Hepatocyte (in vitro differentiated cells): Measurements from ENCODE around the gene TWF2.

Experiments used
- EZH2 ChIP-seq: fragments of 200-600 bp; sonication (generic); IDR thresholded peaks from 2 replicates; pipeline ENCODE4 v1.6.1; 2016; ENCODE audit warnings: antibody characterized with exemption, mild to moderate bottlenecking, borderline replicate concordance
- TF ChIP-seq, protein P1 (sequence below): fragments of 200-600 bp; sonication (generic); IDR thresholded peaks from 2 replicates; pipeline ENCODE4 v1.5.1; 2016; ENCODE audit warnings: antibody characterized with exemption, mild to moderate bottlenecking; ENCODE audit not compliant: poor library complexity

DNA sequence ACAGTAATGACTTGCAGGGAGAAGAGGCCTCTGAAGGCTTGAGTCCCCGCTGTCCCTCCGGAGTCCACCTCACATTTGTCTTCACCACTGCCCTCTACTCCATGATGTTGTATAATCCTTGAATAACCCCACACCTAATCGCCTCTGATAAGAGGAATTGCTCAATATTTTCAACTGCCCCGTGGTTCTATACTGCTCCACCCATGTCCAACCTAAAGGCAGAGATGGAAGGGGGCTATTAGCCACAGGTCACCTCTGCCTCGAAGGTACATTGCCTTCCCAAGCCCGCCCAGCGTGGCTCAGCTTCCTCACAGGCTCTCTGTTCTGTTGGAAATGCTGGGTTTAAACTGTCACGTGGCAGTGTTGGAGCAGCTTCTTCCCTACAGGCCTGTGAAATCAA, 26.0 kb downstream of the TWF2 start:
- TF ChIP-seq, protein P1, sequence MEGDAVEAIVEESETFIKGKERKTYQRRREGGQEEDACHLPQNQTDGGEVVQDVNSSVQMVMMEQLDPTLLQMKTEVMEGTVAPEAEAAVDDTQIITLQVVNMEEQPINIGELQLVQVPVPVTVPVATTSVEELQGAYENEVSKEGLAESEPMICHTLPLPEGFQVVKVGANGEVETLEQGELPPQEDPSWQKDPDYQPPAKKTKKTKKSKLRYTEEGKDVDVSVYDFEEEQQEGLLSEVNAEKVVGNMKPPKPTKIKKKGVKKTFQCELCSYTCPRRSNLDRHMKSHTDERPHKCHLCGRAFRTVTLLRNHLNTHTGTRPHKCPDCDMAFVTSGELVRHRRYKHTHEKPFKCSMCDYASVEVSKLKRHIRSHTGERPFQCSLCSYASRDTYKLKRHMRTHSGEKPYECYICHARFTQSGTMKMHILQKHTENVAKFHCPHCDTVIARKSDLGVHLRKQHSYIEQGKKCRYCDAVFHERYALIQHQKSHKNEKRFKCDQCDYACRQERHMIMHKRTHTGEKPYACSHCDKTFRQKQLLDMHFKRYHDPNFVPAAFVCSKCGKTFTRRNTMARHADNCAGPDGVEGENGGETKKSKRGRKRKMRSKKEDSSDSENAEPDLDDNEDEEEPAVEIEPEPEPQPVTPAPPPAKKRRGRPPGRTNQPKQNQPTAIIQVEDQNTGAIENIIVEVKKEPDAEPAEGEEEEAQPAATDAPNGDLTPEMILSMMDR, result no peak
- no peak for TF ChIP-seq EZH2
